Dermis microvascular lymphatic vessel endothelial cell (primary cell): Measurements from ENCODE around the gene ANKDD1B. TPM values are rescaled to one million over a fixed set of nuclear protein-coding genes. Genes with fewer than 3 reads are reported as not detected.

ENCODE experiments used
- DNase-seq, 2 donors: peaks; one replicate each; pipeline versions ENCODE4 v3.0.0 to v3.0.0-alpha.2; 2010; ENCODE audit warnings: low read depth in 2 of 2
- total RNA-seq: library from RNA; depleted of rRNA; stranded (reverse); fragments of >200 nt; gene quantifications from 2 replicates; pipeline ENCODE4 v1.2.1, GENCODE V29; 2014

ANKDD1B gene
- total RNA-seq, 1 donor from 2014 or later, result 0.51 TPM

DNA sequence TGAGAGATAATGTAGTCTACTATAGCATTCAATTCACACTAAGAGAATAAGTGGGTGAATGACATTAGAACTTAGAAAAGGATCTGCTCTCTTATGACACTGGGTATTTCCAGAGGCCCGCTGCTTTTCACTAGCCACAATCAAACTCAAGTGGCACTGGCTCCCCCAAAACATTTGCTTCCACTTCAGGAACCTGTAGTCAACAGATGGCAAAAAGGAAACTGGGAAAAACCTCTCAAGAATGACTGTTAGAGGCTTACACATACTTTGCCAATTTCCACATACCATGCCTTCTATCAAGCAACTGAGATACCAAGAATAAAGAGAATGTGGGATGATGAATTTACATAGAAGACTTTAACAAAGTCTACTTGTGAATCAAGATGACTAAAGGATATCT, 94.8 kb downstream of the ANKDD1B start:
- DNase-seq, result no peak

DNA sequence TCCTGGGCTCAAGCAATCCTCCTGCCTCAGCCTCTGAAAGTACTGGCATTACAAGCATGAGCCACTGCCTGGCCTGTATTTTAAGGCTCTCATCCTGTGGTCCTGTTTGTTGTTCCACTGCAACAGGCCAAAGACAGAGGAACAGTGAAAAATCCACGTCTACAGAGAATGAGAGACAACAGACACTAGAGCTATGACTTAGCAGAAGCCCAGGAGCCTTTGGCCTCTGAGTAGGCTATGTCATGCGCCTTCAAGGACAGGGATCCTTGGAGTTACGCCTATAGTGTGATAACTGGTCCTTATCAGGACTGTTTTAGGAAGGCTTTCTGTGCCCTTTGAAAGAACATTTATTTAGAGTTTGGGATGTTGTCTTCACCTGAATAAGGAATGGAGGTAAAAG, 95.5 kb downstream of the ANKDD1B start:
- no peak for DNase-seq

DNA sequence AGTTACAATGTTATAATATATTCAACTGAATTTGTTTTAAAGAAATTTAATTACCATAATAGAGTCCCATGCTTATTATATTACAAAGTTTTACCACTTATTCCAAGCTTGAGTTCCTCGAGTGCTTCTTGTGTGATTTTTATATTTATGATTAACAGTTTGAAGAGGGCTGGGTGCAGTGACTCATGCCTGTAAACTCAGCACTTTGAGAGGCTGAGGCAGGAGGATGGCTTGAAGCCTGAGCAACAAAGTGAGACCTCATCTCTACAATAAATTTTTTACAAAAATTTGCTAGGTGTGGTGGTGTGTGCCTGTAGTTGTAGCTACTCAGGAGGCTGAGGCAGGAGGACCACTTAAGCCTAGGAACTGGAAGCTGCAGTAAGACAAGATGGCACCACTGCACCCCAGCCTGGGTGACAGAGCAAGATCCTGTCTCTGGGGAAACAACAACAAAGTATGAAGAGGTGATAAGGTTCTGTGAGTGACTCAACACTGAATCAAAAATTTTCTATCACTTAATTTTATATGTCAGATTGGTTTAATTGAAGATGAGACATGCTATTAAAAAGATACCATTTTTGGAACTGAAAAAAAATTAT, 96.8 kb downstream of the ANKDD1B start:
- DNase-seq, result no peak

DNA sequence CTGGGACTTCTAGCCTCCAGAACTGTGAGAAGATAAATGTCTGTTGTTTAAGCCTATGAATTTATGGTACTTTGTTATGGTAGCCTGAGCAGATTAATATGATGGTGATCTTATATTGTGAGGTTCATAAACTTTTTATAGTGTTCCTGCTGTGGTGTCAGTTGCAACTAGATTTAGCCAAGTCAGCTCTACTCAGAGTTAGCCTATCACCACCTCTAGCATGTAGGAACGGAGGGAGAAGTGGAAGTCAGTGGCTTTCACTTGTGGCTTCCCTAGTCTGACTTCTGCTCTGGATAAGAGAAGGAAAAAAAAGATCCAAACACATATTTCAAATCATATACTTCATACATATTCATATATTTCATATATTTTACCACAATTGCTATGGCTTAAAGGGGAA, 99.4 kb downstream of the ANKDD1B start:
- no peak for DNase-seq

DNA sequence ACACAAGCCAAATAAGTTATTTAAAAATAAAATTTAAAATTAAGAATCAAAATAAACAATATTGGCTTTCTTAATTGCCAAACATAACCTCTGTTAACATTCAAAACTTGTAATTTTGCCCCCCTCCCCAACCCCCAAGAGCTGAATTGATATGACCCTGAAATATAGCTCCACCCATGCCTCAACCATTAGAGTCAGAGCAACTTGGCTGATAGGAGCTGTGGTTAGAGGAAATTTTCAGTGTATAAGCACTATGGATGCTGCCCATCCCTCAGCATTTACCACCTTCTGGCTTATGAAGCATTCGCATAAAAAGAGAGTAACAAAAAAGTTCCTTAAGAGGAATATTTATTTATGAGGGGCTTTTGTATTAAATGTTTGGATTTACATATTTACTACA, 99.9 kb downstream of the ANKDD1B start:
- no peak for DNase-seq

DNA sequence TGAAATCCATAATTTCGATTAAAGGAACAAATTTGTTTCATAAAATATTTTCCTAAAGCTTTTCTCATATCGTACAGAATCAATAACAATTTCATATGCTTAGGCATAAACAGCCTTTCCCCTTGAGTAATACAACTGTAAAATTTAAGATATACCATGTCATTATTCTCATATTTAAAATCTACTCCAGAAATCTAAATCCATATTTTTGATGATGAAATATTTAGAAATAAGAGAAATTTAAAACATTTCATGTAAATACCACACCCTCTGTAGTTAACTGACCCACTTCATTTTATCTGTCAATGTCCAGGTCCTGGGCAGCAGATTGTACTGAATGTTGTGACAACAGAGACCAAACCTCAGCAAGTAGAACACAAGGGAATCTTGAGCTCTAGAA, 100.8 kb downstream of the ANKDD1B start:
- DNase-seq, result no peak

DNA sequence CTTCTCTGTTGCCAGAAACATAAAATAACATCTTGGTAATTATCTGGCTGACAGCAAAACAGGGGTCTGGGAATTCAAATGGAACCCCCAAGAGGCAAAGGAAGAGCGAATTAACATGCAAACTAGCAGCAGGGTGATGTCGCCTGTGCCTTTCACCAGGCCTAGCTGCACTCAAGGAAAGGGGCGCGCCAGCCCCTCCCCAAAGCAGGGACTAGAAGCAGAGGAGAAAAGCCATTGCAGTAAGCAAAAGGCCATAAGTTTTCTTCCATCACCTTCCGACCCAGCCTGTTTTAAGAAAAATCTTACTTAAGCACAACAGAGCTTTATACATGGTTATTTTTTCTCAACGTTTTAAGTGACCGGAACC, 105.4 kb downstream of the ANKDD1B start:
- DNase-seq, result no peak

DNA sequence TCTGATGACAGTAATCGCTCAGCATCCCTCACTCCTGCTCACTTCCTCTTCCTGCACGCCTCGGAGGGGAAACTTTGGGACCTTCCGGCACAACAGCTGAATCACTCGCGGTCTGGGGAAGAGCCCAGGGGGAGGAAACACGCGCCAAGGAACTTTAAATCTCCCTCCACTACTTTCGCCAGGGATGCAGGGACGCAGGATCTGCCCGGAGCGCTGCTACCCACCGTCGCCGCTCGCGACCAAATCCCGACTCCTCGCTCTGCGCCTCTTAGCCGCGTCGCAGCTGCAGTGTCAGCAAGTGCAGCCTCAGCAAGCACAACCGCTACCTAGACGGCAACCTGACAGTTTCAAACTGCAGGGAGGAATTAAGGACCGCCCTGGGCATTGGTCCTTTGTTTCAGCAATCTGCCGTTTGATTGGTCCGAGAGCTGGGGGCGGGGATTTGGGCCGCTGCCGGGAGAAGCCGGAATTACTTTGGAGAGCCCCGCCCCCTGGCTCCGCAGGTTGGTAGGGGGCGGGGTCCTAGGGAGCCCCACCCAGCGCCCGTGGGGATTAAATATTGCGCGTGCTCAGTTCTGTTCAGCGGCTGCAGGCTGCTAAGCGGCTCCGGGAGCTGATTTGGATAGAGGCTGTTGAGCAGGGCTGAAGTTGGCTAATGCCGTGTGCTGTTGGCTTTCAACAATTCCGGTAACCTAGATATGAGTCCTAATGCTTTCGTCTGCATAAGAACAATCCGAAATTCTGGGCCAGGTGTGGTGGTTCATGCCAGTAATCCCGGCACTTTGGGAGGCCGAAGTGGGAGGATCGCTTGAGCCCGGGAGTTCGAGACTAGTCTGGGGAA, 106.0 kb downstream of the ANKDD1B start, which contains the start of gene POC5:
Gene POC5 (minus strand): TSS at position 356 of the 841 bp plus-strand sequence. CDS start 4,500 bp downstream, outside the sequence.
- peak; percentile 92 to 96 for DNase-seq

DNA sequence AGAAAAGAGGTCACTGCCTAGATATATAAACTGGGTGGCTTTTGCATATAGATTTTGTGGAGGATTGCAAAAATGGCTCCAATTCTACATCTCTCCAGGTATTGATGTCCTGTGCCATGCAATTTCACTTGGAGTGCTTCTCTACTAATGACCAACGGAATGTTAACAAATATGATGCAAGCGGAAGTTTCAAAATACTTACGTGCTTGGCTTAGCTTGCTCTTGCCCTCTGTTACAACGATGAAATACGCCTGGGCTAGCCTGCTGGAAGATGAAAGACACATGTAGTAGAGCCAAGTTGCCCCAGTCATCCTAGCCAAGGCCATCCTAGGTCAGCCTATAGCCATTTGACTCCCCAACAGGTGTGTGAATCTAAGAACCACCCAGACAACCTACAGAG, 109.6 kb downstream of the ANKDD1B start:
- no peak for DNase-seq

Other genes with a start within 250 kb of the ANKDD1B start
- 20.0 and 43.1 TPM in 2 replicates for gene CERT1, start 99.8 kb upstream of the ANKDD1B start, total RNA-seq
- 22.0 and 27.8 TPM in 2 replicates for gene POLK, start 99.6 kb upstream of the ANKDD1B start, total RNA-seq
- gene POC5, start 106.0 kb downstream of the ANKDD1B start, total RNA-seq, result 7.4 and 7.5 TPM in 2 replicates